NCI-H146 treated with DMSO at 0.1 percent for 48 hours (cell line): ENCODE results near the gene VAMP8.
"Not testable (repeated sequence)": the region's sequence is repeated elsewhere in the genome, so short reads cannot be mapped to it uniquely, and the experiment has no call there.

Experiments used
- DNase-seq: peaks from one replicate; lab custom pipeline; 2025; ENCODE audit not compliant: unreplicated experiment; lab: John Stamatoyannopoulos, UW

Gene VAMP8

DNA sequence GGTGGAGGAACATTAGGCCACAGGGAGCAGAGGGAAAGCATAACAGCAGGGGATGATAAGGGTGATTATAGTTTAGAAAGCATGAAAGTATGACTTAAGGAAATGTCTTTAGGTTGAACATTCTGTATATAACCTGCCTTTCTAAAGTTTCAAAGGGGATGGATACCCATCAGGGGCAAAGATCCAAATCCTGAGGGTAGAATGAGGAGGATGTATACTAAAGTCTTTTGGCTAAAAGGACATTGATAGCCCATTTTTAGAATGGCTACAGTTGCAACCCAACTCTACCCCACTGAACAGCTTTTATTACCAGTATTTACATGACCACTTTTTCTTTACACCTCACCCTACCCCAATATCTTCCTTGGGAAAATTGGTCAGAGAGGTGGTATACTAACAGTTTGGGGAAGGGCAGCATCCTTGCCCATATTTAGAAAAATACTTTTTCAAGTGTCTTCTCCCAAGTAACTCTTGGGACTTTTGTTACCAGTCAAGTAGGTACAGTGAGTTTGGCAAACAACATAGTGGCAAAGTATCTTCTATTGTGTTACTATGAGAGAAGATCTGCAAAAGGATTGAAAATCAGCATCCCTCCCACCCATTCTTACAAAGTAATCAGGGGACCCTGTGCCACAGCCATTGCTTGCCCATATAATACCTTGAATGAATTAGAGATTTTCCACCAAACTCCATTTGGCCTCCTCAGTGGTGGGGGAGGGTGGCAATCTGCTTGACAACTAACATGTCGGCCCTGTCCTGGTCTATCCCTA lies 30.1 kb upstream of the VAMP8 start:
- no peak for DNase-seq

DNA sequence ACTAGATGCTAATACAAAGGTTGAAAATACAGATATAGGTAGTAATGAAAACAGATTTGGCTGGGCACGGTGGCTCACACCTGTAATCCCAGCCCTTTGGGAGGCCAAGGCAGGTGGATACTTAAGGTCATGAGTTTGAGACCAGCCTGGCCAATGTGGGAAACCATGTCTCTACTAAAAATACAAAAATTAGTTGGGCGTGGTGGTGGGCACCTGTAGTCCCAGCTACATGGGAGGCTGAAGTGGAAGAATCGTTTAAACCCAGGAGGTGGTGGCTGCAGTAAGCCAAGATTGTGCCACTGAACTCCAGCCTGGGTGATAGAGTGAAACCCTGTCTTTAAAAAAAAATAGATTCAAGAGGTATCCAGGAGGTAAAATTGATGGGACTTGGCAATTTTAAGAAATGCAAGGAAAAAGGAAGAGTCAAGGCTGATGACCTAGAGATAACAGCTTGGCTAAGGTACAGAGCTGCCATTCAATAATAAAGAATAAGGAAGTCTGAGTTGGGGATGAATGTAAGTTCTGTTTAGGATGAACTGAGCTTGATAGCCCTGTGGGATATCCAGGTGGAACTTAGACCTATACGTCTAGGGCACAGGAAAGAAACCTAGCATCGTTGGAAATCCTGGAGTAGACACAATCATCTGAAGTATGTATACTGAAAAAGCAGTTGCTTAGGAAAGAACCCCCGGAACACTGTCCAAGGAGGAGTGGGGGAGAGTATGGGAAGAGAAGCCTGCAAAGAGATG lies 29.4 kb upstream of the VAMP8 start:
- no peak for DNase-seq

DNA sequence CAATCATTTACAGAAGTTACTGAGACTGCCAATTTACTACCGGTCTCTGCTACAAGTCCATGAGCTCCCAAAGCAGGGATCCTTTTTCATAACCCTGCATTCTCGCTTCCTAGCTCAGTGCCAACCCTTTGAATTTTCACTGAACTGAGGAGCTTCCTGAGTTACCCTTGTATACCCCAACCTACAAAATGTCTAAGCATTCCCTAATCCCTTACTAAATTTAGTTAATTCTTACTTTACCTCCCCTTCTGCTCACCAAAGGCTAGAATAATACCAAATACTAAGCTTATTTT lies 28.8 kb upstream of the VAMP8 start:
- no peak for DNase-seq

DNA sequence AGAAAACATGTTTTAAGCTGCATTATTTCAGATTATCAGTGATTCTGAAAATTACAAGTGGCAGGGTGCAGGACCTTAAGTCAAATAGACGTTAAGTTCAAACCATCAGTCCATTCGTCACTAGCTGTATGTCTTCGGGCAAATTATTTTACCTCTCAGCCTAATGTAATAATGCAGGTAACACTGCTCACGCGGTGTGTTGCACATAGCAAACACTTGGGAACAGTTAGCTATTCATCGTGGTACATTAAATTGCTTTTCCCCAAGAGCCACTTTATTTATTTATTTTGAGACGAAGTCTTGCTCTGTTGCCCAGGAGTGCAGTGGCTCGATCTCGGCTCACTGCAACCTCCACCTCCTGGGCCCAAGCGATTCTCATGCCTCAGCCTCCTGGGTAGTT lies 28.3 kb upstream of the VAMP8 start:
- no peak for DNase-seq

DNA sequence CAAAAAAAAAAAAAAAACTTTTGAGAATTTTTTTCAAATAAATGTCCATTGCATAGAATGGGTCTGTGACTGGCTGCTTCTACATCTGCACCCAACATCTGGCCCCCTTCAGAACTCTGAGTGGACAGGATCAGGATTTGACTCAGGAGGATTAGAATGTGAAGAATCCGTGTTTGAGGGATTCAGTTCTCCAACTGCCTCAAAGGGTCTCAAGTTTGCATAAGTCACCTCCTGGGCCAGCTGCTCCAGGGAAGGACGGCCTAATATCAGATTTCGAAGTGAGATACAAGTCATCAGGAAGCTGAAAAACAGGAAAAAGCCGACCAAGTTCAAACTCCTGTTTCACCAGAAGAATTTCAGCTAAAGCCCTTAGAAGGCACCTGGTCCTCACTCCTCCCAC lies 27.6 kb upstream of the VAMP8 start:
- no peak for DNase-seq

DNA sequence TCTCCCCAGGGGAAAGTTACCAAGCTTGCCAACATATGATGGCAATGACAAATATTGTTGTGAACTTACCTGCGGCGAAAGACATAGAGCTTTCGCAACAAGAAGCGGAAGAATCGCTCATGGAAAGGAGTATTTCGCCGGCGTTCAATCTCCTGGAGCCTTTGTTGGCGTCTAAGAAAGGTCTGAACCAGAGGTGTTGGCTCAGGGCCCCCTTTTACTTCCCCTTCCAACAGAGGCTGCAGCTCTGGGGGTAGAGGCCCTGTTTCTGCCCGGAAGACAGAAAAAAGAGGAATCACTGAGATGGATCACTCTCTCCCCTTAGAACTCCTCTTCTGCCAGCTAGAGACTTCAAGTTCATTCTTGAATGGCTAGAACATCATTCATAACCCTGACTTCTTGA lies 26.9 kb upstream of the VAMP8 start:
- no peak for DNase-seq

DNA sequence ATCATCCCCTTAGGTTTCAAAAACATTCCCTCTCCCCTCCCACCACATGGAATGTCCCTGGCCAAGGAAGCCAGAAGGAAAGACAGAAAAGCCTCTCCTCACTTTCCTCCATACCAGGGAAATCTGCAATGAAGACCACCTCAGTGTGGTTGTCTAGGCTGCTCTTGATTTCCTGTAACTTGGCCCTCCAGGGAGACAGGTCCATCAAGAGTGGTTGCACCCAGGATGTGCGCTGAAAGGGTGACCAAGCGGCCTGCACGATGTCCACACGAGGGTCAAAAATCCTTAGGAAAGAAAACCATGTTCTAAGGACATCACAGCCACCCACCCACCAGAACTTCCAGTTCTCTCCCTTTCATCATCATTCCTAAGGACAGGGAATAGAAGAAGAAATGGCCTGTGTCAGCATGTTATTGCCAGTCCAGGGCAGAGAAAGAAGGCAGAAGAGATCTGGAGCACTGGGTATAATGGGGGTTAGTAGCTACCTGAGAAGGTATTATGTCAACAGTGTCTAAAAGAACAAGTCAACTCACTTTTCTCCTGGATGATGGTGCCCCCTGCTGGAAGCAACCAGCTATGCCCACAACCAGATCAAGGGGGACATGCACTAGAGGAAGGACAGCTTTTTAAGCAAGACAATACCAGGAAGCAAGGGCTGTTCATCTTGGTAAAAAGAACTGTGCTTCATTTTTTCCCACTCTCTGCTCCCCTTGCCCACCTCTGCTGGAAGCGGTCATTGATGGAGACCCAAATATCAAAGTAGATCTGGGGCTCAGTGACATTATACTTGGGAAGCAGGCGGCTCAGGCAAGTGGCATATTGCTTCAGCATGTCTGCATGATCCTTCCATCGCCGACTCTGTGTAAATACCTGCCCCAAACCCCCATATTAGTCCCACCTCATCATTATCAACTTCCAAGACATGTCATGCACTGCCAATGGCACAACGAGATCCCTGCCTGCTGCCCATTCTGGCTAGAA lies 25.4 kb upstream of the VAMP8 start:
- peak; percentile 59 for DNase-seq

DNA sequence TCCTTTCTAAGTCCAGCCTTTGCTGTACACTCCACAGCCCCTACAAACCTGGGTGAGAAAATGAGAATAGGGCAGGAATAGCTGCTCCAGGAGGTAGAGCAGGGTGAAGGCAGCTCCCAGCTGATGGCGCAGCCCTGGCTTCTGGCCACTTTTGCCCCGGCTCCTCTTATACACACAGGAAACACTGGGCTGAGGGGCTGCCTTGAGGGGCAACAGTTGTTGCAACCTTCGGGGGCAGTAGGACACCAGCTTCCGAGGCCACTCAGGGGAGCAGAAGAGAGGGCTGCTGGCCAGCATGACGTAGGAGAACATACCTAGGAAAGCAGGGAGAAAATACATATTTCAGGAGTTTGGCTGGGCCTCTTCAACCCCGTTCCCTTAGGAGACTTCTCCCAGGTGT lies 24.2 kb upstream of the VAMP8 start:
- no peak for DNase-seq

DNA sequence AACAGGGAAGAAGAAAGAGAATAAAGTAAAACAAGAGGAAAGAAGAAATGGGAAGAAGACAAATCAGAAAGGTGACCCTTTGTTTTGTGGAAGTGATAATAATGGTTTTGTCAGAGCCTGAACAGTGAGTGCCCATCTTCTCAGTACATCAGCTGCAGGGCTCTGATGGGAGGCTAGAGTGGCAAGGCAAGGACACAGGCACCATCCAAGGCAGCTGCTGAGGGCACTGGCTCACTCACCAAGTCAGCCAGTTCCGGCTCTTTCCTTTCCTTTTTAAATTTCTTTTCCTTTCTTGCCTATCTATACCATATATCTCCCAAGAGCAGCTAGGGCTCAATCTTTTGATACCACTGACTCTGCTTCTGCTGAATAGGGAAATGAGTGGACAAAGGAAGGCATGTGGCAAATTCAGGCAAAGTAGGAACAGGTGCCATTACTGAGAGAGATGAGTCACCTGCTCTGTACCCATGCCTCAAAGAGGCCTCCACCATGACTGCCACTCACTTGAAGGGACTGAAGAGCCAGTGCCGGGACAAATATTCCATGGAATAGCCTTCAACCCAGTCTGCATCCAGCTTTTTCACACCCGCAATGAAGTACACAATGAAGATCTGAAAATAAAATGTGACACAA lies 22.3 kb upstream of the VAMP8 start:
- no peak for DNase-seq

DNA sequence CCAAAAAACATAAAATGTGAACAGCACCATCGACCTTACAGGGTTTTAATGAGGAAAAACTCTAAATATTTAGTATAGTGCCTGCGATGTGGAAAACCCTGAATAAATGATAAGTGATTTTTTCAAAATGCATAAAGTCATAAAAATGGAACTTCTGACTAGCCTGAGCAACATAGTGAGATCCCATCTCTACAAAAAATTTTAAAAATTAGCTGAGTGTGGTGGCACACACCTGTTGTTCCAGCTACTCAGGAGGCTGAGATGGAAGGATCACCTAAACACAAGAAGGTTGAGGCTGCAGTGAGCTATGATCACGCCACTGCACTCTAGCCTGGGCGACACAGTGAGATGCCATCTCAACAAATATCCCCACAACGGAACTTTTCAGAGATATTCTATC lies 20.3 kb upstream of the VAMP8 start:
- DNase-seq: no peak

DNA sequence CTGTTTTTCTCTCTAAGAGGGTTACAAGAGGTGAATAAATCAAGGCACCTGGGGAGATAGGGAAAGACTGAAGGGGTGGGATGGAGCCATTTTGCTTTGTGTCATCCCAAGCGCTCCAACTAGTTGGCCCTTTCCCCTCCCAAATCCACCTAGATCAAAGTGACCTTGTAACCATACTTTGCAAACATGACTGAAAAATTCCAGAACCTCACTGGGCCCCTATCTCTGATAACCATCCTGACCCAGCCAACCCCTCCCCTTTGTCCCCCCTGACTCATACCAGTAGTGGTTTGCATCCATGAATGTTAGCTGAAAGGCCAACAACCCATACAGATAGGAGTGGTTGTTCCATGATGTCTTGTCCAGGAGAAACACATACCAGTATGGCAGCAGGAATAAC lies 19.2 kb upstream of the VAMP8 start:
- no peak for DNase-seq

DNA sequence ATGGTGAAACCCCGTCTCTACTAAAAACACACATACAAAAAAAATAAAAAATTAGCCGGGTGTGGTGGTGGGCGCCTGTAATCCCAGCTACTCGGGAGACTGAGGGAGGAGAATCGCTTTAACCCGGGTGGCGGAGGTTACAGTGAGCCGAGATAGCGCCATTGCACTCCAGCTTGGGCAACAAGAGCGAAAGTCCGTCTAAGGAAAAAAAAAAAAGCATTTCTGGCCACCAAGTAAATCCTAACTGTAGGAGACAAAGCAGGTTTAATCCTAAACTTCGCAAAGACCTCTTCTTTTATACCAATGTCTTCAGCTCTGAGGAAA lies 17.0 kb upstream of the VAMP8 start:
- DNase-seq: not testable (repeated sequence)

DNA sequence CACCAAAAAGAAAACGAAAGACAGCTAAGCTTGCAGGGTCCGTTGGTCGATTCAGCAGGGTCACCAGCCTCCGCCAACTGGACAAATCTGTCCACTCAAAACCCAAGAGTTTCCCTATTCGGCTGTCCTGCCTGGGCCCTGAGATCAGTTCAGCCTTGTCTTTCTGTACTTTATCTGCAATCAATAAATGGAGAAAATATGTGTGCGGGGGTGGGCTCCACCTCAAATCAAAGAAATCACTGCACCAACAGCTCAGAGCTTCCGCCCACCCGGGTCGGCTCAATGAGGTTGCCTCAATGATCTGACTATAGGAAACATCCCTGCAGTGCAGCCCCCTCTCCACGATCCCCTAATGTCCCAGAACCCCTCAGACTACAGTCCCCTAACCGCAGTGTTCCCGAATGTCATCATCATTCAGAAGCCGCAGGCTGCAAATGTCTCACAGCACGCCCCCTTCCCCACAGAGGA lies 16.5 kb upstream of the VAMP8 start:
- DNase-seq: no peak

DNA sequence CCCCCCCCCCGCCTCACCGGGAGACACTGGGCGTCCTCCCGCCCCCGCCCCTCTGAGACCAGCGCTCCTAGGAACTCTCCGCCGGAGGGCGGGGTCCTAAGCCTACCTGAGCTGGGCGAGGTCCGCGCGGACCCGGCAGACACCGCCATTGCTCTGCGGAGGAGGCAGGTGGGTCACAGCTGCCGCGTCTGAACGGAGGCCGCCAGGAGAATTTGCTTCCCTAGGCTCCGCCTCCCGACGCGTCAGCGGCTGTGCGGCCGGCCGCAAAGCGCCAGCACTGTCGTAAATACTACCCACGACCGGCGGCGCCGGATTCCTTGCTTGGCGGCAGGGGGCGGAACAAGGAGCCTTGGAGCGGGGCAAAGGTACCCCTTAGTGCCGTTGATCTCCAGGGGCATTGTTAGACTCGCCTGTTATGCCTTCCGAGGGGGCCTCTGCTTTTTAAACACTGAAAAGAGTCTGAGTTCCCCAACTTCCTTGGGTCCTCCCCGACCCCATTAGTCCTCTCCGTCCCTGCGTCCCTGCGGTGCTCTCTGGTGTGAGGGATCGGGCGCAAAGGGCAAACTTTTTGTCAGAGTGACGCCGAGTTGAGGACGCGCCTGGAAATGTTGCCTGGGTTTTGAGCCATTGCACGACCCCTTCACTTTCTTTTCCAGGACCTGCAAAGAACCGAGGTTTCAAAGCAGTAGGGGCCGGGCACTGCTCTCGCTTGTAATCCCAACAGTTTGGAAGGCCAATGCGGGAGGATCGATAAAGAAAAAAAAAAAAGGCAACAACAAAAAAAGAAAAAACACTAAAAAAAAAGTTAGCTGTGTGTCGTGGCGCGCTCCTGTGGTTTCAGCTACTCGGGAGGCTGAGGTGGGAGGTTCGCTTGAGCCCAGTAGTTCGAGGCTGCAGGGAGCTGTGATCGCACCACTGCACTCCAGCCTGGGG lies 15.8 kb upstream of the VAMP8 start, which contains the start of gene GGCX:
Gene GGCX, minus strand, starts transcription at position 214 of the 933 bp plus-strand sequence. Its CDS starts 65 bp downstream, at position 149.
- peak; percentile 89 for DNase-seq

DNA sequence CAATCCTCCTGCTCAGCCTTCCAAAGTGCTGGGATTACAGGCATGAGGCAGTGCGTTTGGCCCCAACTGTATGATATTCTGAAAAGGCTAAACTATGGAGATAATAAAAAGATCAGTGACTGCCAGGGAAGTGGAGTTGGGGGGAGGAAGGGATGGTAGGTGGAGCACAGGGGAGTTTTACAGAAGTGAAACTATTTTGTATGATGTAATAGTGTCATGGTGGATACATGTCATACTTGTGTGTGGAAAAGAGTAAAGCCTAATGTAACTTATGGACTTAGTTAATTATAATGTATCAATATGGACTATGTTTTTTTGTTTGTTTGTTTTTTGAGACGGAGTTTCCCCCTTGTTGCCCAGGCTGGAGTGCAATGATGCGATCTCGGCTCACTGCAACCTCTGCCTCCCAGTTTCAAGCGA lies 13.2 kb upstream of the VAMP8 start:
- DNase-seq: no peak

DNA sequence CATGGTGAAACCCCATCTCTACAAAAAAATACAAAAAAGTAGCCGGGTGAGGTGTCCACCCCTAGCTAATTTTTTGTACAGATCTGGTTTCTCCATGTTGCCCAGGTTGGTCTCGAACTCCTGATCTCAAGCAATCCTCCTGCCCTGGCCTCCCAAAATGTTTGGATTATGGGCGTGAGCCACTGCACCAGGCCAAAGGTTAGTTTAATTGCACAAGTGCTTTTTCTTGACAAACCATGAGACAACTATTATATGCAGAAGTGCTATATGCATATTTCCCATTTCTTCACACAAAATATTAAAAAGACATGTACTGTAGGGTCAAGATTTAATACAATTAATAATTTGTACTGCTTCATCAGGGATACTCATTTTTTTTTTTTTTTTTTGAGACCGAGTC lies 11.1 kb upstream of the VAMP8 start:
- no peak for DNase-seq

DNA sequence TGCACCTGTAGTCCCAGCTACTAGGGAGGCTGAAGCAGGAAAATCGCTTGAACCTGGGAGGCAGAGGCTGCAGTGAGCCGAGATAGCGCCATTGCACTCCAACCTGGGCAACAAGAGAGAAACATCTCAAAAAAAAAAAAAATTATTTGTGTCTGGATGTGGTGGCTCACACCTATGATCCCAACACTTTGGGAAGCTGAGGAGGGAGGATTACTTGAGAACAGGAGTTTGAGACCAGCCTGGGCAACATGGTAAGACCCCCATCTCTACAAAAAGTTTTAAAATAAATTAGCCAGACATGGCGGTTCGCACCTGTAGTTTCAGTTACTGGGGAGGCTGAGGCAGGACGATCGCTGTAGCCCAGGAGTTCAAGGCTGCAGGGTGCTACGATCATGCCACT lies 1.6 kb upstream of the VAMP8 start:
- DNase-seq: no peak

DNA sequence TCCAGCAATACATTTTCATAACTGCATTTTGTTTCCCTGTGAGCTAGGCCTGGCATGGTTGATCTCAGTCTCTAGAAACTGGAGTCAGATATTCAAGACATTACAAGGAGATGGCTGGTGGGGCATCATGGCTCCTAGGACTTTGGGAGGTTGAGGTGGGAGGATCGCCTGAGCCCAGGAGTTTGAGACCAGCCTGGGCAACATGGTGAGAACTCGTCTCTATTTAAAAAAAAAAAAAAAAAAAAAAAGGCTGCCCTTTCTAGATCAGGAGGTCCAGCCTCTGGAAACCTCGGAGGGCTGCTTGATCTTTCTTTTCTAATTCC lies 362 bp upstream of the VAMP8 start:
- DNase-seq: no peak

DNA sequence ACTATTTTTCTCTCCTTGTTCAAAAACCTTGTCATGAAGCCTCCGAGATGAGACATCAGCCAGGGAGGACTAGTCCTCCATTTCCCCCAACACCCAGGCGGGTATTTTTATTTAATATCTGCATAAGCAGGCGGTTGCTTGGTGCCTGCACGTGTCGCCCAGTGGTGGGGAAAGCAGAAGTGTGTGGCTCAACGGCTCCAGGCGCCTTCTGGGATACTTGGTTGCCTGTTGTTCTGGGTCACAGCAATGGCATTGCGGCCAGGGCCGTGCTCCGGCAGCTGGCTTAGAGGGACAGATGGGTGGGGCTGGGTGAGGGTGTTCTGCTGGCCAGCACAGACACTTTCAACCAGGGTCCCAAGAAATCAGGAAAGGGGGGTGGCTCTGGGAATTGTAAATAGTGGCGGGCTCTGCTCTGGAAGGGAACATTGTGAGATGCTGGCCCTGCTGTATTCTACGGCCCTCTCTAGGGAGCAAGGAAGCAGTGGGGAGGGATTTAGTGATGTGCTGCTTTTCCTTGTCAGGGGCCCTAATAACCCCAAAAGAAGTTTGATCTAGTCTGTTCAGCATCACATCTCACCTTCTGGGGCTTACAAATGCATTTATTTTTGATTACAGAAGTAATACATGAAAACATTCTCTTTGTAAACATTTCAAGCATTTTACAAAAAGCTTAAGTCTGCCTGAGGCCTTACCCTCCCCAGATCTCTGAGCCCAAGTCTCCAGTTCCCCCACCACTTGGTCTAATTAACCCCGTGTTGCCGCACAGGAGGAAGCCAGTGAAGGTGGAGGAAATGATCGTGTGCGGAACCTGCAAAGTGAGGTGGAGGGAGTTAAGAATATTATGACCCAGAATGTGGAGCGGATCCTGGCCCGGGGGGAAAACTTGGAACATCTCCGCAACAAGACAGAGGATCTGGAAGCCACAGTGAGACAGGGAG lies 1.1 kb downstream of the VAMP8 start:
- no peak for DNase-seq
